HepG2 (cell line): ENCODE results near the gene SCNM1. TPM values are rescaled to one million over a fixed set of nuclear protein-coding genes. Genes with fewer than 3 reads are reported as not detected.

ENCODE experiments used
- AGO1 ChIP-seq: fragments of 200-400 bp; formaldehyde crosslinking; IDR thresholded peaks from 2 replicates; pipeline ENCODE4 v1.6.1; 2017; ENCODE audit warnings: mild to moderate bottlenecking, low read depth, low read length, moderate library complexity; ENCODE audit not compliant: poor library complexity, severe bottlenecking
- CBX5 ChIP-seq: sonication (generic); formaldehyde crosslinking; IDR thresholded peaks from 2 replicates; pipeline ENCODE4 v1.4.0; 2020; ENCODE audit warnings: missing genetic modification reagents, borderline replicate concordance
- DZIP1 ChIP-seq: sonication (generic); formaldehyde crosslinking; IDR thresholded peaks from 2 replicates; pipeline ENCODE4 v1.5.0; 2020; ENCODE audit warnings: mild to moderate bottlenecking, missing genetic modification reagents
- FOXP1 ChIP-seq, 2 experiments: fragments of 450-650 bp in 1 of 2; IDR thresholded peaks; 2 replicates each; pipeline ENCODE4 v1.6.1; 2017 to 2018; ENCODE audit warnings: antibody characterized with exemption in 1 of 2
- GABPB1 ChIP-seq: IDR thresholded peaks from 2 replicates; pipeline ENCODE4 v1.6.1; 2016; ENCODE audit warnings: mild to moderate bottlenecking, missing genetic modification reagents, moderate library complexity, missing compliant biosample characterization
- GATA4 ChIP-seq: sonication (generic); IDR thresholded peaks from 2 replicates; pipeline ENCODE4 v1.6.1; 2016; ENCODE audit warnings: antibody characterized with exemption, low read depth, borderline replicate concordance
- HINFP ChIP-seq: sonication (generic); formaldehyde crosslinking; IDR thresholded peaks from 2 replicates; pipeline ENCODE4 v1.4.0; 2020; ENCODE audit warnings: low read depth, mild to moderate bottlenecking, missing genetic modification reagents
- IRX3 ChIP-seq: sonication (generic); formaldehyde crosslinking; IDR thresholded peaks from 2 replicates; pipeline ENCODE4 v1.8.1; 2023; ENCODE audit warnings: mild to moderate bottlenecking, low read depth, missing genetic modification reagents, borderline replicate concordance
- MAFF ChIP-seq: IDR thresholded peaks from 2 replicates; pipeline ENCODE4 v1.6.1; 2011; ENCODE audit warnings: low read depth, low read length, improper control_type of control experiment
- MIXL1 ChIP-seq: IDR thresholded peaks from 2 replicates; pipeline ENCODE4 v1.6.1; 2016
- MXD4 ChIP-seq: IDR thresholded peaks from 2 replicates; pipeline ENCODE4 v1.6.1; 2016; ENCODE audit warnings: mild to moderate bottlenecking, missing biosample characterization, missing genetic modification reagents
- NAIF1 ChIP-seq: sonication (generic); formaldehyde crosslinking; IDR thresholded peaks from 2 replicates; pipeline ENCODE4 v1.5.0; 2020; ENCODE audit warnings: mild to moderate bottlenecking, missing genetic modification reagents, borderline replicate concordance
- PRDM15 ChIP-seq: sonication (generic); formaldehyde crosslinking; IDR thresholded peaks from 2 replicates; pipeline ENCODE4 v1.4.0; 2020; ENCODE audit warnings: missing genetic modification reagents
- SMARCC2 ChIP-seq: fragments of 450-650 bp; IDR thresholded peaks from 2 replicates; pipeline ENCODE4 v1.6.1; 2017; ENCODE audit warnings: antibody characterized with exemption, mild to moderate bottlenecking
- ZBTB38 ChIP-seq: sonication (generic); formaldehyde crosslinking; IDR thresholded peaks from 2 replicates; pipeline ENCODE4 v1.5.1; 2020; ENCODE audit warnings: mild to moderate bottlenecking, missing genetic modification reagents
- ZFP36L1 ChIP-seq: sonication (generic); formaldehyde crosslinking; IDR thresholded peaks from 2 replicates; pipeline ENCODE4 v1.8.0; 2022; ENCODE audit warnings: mild to moderate bottlenecking, missing genetic modification reagents, moderate library complexity
- ZNF766 ChIP-seq: sonication (generic); formaldehyde crosslinking; IDR thresholded peaks from 2 replicates; pipeline ENCODE4 v1.5.0; 2020; ENCODE audit warnings: missing genetic modification reagents, borderline replicate concordance
- ZNF770 ChIP-seq: sonication (generic); formaldehyde crosslinking; IDR thresholded peaks from 2 replicates; pipeline ENCODE4 v1.5.0; 2020; ENCODE audit warnings: mild to moderate bottlenecking, missing genetic modification reagents
- ZSCAN29 ChIP-seq: sonication (generic); formaldehyde crosslinking; conservative IDR thresholded peaks from 2 replicates; pipeline ENCODE4 v1.4.0; 2020; ENCODE audit warnings: mild to moderate bottlenecking, missing genetic modification reagents
- polyA plus RNA-seq, 8 experiments: library from polyadenylated mRNA; depleted of rRNA in 3 of 8; stranded (reverse) in 7 of 8; unstranded in 1 of 8; fragments of >200 nt; fragmentation: Illumina TruSeq in 4 of 8; extraction: Trizol in 4 of 8; gene quantifications; 2 replicates each; pipeline versions ENCODE4 v1.2.1 to v1.2.3, GENCODE V29; 2011 to 2016; ENCODE audit warnings: low read depth in 4 of 8, missing spikeins in 1 of 8, mixed read lengths in 1 of 8; ENCODE audit not compliant: insufficient read depth in 1 of 8
- total RNA-seq, 5 experiments: library from RNA; depleted of rRNA; stranded (reverse); fragments of >200 nt; fragmentation: Illumina TruSeq; extraction: Trizol; gene quantifications; 2 replicates each; pipeline ENCODE4 v1.2.3, GENCODE V29; 2016; ENCODE audit warnings: low read depth in 1 of 5

Gene SCNM1
- total and polyA plus RNA-seq, 2 of the 13 experiments (the other 11 are each of a cell fraction or from before 2014, with no cell fraction given), result 16.3 to 31.5 TPM

- TF ChIP-seq DZIP1 (CRISPR knock-in tag) (no peak), MIXL1 (CRISPR knock-in tag) (peak; percentile 36; the same call in 1 of the 2 replicates), GATA4 (no peak), AGO1 (no peak), MAFF (no peak), FOXP1 (IDR thresholded peaks at IDR 0.05) (no peak), FOXP1 (CRISPR knock-in tag; IDR thresholded peaks at IDR 0.05) (no peak), IRX3 (no peak), ZSCAN29 (CRISPR knock-in tag) (no peak), ZBTB38 (CRISPR knock-in tag) (no peak), NAIF1 (CRISPR knock-in tag) (peak; percentile 73; the same call in 1 of the 2 replicates), SMARCC2 (no peak), PRDM15 (CRISPR knock-in tag) (no peak), HINFP (CRISPR knock-in tag) (peak; percentile 11; the same call in 1 of the 2 replicates), GABPB1 (CRISPR knock-in tag) (peak; percentile 51; the same call in 1 of the 2 replicates), MXD4 (no peak), ZFP36L1 (CRISPR knock-in tag) (no peak), ZNF770 (0 out of 2 replicates have a peak, but pooled peaks have one; percentile 4), ZNF766 (CRISPR knock-in tag) (0 out of 2 replicates have a peak, but pooled peaks have one; percentile 13), CBX5 (CRISPR knock-in tag) (no peak)
These were observed 32.5 kb downstream of the SCNM1 start, which contains the start of gene PIP5K1A (continued) for GRCh38 chr1:151198254-151199127.
